NCI-H2081 treated with DMSO at 0.1 percent for 48 hours (cell line): ENCODE data around the gene KRT73.
"Not testable (repeated sequence)": the region's sequence is repeated elsewhere in the genome, so short reads cannot be mapped to it uniquely, and the experiment has no call there.

Source experiments
- DNase-seq: peaks from one replicate; lab custom pipeline; 2025; lab: John Stamatoyannopoulos, UW

Gene KRT73

DNA sequence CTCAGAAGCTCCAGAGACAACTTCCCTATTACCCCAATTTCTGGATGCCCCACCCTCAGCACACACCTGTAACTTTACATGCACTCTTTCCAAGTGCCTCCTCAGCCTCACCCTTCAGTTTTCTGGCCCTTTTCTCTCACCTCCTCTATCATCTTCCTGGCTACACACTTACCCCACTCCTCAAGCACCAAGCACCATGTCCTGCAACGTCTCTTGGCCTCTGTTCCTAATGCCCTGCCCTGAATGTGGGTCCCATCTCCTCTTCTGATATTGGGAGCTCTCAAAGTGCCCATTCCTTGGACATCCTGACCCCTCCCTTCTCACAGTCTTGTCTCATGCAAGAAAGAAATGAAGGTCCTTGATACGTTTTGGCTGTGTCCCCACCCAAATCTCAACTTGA is 18.3 kb downstream of the KRT73 start:
- no peak for DNase-seq

DNA sequence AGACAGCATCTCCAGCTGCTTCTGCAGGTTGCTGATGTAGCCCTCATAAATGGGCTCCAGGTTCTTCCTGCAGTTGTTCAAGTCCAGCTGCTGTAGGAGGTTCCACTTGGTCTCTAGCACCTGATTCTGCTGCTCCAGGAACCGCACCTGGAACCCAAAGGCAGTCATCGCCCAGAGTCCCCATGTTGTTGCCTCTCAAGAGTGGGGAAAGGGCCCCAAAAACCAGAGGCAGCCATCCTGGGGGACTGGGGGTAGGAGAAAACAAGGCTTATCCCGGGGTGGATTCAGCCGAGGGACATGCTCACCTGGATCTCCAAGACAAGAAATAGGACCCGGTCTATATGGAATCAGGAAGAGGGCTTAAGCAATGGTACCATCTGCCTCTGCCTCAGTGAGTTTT is 19.4 kb downstream of the KRT73 start:
- DNase-seq, result no peak

DNA sequence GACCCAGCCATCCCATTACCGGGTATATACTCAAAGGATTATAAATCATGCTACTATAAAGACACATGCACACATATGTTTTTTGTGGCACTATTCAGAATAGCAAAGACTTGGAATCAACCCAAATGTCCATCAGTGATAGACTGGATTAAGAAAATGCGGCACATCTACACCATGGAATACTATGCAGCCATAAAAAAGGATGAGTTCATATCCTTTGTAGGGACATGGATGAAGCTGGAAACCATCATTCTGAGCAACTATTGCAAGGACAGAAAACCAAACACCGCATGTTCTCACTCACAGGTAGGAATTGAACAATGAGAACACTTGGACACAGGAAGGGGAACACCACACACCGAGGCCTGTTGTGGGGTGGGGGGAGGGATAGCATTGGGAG is 24.1 kb downstream of the KRT73 start:
- not testable (repeated sequence) for DNase-seq

DNA sequence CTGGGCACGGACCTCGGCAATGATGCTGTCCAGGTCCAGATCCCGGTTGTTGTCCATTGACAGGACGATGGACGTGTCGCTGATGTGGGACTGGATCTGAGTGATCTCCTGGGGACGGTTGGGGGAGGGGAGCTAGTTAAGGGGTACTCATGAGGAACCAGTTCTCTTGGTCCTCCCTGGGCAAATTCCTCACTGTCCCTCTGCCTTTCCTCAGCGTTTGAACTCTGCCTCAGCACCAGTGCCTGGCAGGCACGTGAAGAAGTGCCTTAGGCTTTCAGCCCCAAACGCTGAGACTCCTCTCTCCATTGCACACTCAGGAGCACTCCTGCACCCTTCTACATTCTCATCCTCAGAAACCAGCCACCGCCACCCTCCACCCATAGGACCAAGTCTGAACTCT is 26.8 kb downstream of the KRT73 start:
- DNase-seq, result no peak

DNA sequence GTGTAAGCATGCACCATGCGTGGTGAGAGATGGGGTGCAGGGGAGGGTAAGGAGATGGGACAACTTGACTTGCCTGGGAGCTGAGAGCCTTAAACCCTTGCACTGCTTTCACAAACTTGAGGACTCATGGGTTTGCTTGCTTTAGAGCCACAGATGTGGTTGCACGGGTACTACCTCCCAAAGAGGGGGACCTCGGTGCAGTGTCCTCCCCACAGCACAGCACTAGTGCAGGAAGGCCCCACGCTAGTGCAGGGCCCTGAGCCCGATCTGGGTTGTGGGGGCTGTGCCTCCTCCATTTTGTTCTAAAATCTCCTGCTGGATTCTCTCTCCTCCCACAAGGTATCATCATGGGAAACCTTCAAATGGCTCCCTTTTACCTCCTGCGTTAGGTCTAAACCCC is 28.3 kb downstream of the KRT73 start:
- DNase-seq, result no peak

DNA sequence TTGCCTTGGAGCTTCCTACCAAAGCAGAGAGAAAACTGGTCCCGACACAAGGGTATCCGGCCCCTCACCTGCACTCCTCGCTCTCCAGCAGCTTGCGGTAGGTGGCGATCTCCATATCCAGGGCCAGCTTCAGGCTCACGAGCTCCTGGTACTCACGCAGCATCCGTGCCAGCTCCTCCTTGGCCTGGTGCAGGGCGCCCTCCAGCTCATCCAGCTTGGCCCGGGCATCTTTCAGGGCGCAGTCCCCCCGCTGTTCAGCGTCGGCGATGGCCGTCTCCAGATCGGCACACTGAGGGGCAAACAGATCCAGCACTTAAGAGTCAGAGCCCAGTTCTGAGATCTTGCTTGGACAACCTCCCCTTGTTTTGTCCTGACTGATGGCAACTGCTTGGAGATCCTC is 30.8 kb downstream of the KRT73 start:
- no peak for DNase-seq

DNA sequence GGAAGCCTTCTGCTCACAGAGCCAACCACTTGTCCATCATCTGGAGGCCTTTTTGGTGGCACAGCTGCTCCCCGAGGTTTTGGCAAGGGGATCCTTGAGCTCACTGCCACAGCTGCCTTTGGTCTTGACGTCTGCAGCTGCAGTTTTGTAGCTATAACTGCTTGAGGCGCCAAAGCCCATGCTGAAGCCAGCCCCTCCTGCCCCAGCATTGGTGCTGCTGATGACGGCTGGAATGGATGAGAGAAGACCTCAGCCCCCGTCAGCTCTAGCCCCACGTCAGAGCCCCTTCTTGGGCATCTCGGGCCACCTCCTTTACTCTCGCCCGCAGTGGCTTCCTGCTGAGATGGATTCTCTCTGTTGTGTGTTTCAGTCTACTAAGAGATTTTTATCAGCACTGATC is 32.4 kb downstream of the KRT73 start:
- DNase-seq, result no peak

DNA sequence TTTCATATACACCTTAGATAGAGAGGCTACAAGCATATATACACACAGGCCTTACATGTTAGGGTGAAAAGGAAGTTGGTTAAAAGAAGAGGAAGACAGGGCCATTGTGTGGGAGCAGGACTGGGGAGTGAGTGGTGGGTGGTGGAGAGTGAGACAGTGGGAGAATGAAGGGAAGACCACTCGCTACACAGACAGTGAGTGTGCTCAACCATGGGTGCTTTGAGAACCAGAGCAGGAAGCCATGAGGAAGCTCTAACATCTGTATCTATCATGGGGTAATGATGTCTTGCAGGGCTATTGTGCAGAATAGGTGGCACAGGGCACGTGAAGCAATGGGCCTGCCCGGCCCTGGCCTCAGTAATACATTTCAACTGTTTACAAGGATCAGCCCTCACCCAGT is 33.3 kb downstream of the KRT73 start:
- DNase-seq, result no peak

DNA sequence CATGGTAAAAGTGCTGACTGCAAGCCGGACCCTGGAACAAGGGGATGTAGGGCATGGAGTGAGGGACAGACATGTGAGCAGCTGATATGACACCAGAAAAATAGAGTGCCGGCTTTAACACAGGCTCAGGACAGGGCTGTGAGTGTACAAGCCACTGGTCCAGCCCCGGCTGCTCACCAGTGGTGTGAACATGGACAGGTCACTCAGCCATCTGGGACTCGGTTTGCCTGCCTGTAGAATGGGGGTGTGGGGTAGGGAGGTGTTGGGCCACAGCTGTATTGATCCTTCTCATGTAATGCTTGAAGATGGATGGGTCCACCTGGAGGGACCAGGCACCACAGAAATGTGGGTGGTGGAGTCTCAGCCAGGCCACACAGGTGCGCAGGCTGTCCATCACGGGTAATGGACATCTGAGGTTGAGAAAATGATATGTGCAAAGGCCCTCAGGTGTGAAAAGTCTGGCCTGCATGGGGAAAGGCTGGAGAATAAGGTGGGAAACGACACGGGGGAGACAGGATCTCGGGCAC is 34.1 kb downstream of the KRT73 start:
- DNase-seq, result no peak

DNA sequence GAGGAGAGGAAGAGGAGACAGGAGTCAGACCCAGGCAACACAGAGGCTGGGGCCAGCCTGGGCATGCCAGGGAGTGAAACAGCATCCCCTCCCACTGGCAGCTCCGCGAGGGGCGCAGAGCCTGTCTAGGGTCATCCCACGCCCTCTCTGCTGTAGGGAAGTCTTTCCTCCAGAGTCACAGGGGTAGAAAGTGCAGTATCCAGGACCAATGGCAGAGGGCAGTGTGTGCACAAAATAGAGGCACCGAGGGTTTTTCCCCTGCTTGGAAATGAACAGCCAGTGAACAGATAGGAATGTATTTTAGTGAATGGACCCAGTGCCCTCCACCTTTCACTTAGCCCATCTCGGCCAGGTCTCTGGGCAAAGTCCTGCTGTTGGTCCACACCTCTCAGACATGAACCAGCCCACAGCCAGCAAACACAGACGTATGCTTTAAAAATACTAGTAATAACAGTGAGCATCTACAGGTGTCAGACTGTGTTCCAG is 35.3 kb downstream of the KRT73 start:
- DNase-seq, result no peak

DNA sequence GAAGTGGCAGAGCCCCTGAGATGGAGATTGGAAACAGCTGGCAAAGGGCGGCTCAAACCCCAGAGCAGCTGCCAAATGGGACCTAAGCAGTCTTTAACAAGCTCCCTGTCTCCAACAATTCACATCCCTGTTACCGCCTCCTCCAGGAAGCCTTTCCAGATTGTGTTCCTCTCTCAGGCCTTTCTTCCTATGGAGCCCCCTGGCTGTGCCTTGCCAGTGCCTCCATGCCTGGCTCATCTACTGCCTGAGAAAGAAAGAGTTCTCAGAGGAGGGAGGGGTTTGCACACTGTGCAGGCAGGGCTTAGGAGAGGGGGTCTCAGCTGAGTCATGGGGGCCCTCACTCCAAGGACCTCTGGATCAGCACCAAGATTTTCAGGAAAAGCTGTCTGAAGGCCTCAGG is 35.9 kb downstream of the KRT73 start:
- DNase-seq, result no peak

DNA sequence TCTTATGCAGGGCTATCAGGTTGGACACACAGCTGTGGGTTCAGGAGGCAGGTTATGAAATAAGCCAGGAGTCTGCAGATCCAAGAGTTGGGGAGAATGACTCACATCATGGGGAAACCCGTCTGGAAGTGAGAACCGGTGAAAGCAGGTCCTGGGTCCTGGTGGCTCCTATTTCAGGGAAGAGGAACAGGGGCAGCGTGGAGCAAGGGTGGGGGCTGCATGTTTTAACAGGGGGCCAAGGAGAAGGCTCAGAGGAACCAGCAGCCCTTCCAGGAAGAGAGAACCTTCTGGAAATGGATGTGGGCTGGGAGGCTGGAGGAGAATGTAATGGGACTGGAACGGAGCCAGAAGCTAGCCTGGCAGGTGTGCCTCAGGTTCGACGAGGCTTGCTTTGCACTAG is 36.9 kb downstream of the KRT73 start:
- DNase-seq, result no peak

DNA sequence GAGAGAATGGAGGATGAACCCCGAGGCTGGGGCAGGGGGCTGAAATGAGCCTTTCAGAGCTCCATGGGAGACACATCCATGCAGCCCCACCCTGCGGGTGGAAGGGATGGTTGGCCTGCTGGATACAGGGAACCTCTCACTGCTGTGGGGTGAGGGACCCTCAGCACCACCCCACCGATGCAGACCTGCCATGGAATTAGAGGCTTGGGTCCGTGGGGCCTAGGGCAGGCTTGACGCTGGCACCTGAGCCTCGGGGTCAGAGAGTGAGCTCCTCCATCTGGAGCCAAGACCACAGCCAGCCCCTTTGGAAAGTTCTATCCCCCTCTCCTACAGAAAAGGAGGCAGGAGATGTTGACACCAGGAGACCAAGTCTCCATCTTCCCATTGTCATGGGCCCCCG is 37.3 kb downstream of the KRT73 start:
- DNase-seq, result no peak

DNA sequence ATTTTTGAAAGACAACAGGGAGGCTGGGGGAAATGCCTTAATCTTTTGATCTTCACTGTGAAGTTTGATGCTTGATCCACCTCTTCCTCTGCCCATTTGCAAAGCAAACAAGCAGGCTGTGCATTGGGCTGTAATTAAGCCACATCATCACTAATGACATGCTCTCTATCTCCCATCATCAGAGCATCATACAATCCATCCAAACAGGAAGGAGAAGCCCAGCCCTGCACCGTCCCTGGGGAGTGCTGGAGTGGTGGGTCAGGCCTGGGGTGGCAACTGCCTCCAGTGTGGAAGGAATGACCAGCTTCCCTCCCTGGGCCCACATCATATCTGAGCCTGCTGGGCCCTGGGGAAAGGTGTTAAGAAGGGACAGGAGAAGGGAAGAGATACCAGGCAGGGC is 37.9 kb downstream of the KRT73 start:
- DNase-seq, result no peak

DNA sequence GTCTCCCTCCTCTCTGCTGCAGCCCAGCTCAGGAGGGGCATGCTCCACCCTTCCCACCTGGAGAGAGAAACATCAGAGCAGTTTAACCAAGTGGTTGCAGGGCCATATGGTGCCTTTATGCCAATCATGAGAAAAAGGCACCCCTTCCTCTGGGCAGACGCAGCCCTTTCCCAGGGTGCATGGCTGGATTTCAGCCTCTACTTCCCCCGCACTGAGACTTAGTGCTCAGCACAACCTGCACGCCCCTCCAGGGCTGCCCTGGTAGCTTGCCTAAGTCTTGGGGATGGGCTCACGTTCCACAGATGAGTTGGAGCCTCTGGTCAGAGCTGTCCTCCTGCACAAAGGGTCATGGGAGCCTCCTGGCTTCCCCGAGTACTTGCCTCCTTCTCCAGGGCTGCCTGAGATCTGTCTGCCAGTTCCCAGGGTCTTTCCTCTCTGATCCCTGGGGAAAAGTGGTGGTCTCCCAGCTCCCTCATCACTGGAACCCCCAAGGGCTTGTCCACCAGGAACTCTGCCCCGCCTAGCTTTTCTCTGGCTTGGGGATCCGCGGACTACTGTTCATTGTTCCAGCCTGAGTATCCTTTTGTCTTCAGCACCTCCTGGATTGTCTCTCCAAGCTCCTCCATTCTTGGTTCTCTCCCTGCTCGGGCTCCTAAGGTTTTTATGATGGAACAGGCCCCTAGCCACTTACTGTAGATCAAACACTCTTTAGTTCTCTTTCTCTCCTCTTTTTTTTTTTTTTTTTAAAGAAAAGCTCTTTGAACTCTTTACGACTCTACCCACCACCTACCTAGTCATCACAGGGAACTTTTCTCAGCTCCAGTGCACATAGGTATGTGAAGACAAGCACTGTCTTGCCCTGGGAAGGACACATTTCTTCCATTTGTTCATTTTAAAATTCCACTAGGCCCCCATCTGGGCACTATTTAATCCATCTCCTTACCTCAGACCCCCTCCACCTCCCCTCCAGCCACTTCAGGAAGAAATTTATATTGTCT is 38.6 kb downstream of the KRT73 start:
- DNase-seq, result no peak

DNA sequence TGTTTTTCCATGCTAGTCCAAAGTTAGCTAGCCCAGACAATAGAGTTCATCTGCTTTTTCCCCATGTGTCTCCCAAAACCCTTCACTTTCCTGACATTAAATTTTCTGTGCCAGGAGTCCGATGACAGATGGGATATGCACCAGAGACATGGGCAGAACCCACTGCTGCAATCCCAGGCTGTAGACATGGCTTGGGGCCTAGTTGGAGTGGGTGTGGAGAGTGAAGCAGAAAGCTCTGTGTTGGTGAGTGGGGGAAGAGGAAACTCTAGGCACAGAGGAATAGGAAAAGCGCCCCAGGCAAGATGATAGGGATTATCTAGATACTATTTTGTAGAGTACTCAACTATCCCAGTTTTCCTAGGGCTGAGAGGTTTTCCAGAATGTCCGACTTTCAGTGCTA is 39.9 kb downstream of the KRT73 start:
- no peak for DNase-seq

DNA sequence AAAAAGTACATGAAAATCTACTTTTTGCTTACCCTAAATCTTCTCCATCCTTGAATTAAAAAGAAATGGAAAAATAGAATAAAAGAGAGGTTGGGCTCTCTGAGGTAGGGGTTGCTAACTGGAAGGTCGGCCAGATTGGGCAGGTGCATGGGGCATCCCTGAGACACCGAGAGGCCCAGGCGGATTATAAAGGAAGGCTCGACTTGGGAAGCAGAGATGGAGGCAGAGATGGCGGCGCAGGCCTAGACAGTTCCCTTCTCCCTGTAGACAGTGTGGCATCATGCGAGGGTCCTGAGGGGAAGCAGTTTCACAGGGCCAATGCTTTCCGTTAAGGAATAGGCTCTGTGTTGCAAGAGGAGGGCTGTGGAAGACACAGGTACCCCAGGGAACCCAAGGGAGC is 41.0 kb downstream of the KRT73 start:
- DNase-seq, result no peak

DNA sequence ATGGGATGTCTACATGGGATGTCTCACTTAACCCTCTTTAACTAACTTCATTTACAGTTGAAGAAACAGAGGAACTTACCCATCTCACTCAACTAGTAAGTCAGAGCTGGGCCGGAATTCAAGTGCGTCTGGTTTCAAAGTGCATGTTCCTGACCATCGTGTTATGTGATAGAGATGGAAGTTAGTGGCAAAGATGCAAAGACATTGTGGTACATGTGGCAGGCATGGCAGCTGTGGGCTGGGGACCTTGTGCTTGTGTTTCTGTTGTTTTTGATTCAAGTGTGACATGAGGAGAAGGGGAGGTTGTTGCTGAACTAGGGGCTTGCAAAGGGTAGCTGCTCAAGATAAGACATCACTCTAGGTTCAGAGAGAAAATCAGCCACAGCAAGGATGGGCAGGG is 42.4 kb downstream of the KRT73 start:
- DNase-seq, result no peak

DNA sequence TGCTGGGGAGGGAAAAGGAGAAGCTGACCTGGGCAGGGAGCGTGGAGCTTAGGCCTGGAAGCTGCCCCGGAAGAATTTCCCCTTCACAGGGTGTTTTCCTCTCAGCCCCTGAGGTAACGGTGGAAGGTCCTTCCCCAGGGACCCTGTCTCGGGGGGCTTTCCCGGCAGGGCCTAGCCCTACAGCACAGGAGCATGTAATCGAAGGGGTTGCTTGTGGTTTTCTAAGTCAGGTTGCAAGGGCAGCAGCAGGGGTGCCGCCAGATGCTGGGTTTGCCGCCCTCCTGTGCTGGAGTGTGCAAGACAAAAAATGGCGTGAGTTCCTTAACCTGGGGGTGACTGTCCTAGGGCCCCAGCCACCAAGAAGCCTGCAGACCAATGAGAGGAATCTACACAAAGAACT is 43.1 kb downstream of the KRT73 start:
- DNase-seq, result no peak

DNA sequence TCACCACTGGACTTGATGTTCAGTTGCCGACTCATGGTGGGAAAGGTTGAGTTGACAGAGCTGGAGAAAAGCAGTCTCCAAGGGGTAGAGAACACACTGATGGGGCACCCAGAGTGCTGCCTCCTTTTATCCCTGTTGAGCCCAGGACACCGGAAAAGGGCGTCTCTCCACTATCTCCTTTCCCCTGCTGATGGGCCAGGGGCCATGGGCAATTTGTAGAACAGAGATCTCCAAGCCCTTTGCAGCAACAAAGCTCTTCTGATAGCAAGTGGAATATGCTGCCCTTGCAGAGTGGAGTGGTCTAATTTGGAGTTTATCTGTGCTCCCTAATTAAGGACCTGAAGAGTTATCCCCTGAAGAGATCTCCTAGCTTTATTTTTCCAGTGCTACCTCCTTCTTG is 44.6 kb downstream of the KRT73 start, which contains the start of gene KRT74:
KRT74 (minus strand) TSS at position 101 of the 400 bp plus-strand sequence; CDS start at position 35, 66 bp downstream.
- no peak for DNase-seq

DNA sequence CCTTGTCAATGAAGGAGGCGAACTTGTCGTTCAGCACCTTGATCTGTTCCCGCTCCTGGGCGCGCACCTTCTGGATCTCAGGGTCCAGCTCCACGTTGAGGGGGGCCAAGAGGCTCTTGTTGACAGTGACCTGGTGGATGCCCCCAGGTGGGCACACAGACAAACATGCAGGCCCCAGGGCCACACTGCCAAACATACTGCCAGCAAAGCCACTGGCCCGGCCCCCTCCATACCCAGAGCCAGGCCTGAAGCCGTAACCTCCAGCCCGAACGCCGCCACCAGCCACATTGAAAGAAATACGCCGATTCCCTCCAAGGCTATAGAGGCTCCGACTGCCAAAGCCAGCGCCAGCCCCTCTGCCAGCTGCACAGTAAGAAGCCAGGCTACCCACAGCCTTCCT is 45.1 kb downstream of the KRT73 start:
- DNase-seq, result no peak

DNA sequence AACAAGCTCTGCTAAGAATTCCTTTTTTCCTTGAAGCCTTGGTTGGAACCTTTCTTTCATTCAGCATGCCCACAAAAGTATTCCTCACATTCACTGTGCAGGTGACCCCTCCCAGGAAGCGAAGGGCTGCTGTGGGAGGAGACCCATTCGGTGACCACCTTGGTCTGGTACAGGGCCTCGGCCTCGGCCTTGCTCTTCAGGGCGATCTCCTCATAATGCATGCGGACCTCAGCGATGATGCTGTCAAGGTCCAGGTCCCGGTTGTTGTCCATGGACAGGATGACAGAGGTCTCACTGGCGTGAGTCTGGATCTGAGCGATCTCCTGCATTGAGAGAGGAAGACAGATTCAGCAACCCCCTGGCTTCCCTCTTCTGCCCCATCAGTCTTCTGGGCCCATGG is 47.8 kb downstream of the KRT73 start:
- no peak for DNase-seq

DNA sequence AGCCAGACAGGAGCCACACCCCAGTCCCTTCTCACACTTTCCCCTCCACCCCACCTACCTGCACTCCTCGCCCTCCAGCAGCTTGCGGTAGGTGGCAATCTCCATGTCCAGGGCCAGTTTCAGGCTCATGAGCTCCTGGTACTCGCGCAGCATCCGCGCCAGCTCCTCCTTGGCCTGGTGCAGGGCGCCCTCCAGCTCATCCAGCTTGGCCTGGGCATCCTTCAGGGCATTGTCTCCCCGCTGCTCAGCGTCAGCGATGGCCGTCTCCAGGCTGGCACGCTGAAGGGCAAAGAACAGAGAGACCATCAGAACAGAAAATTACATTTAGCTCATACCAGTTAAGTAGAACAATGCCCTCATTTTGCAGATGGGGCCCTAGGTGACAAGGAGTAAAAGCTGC is 50.2 kb downstream of the KRT73 start:
- no peak for DNase-seq
